IMR-90 (cell line): ENCODE measurements around the gene RAB23. TPM values are rescaled to one million over a fixed set of nuclear protein-coding genes. Genes with fewer than 3 reads are reported as not detected.

Experiments
- ATAC-seq: fragments of 200-7000 bp; cut with Tn5 transposase; 2 replicates; pipeline ENCODE4 v1.9.1; 2020; ENCODE audit warnings: low read depth, mild to moderate bottlenecking, moderate library complexity
- BruUV-seq: library from RNA; stranded (reverse); fragments of 400-500 nt; replicated peaks from 2 replicates; lab custom pipeline; 2021; lab: Mats Ljungman, UMichigan
- CTCF ChIA-PET: fragments of 300-600 bp; formaldehyde crosslinking; extraction: SDS; loops from one replicate; lab custom pipeline; 2021; ENCODE audit warnings: antibody characterized with exemption; lab: Yijun Ruan, JAX
- POLR2A ChIA-PET: fragments of 300-600 bp; sonication (Branson Sonifier 250); formaldehyde crosslinking; loops from one replicate; lab custom pipeline; 2022; ENCODE audit warnings: antibody characterized with exemption; ENCODE audit not compliant: unreplicated experiment; lab: Charles Lee
- DNase-seq: peaks from one replicate; pipeline ENCODE4 v3.0.0; 2013
- H2AFZ ChIP-seq: replicated peaks from 2 replicates; pipeline ENCODE3; 2013; ENCODE audit warnings: low read length, mild to moderate bottlenecking; ENCODE audit not compliant: poor library complexity
- H2AK5ac ChIP-seq: 2 replicates; pipeline ENCODE4 v1.6.1; 2013; ENCODE audit warnings: low read depth, low read length, inconsistent platforms
- H2AK9ac ChIP-seq: replicated peaks from 2 replicates; pipeline ENCODE3; 2013; ENCODE audit warnings: mild to moderate bottlenecking, low read depth, low read length, moderate library complexity; ENCODE audit not compliant: poor library complexity
- H2BK120ac ChIP-seq: 2 replicates; pipeline ENCODE4 v1.6.1; 2013; ENCODE audit warnings: low read depth, low read length, inconsistent platforms
- H2BK15ac ChIP-seq: 3 replicates; pipeline ENCODE4 v1.6.1; 2013; ENCODE audit warnings: low read depth, low read length, inconsistent platforms
- H2BK20ac ChIP-seq: 2 replicates; pipeline ENCODE4 v1.6.1; 2013; ENCODE audit warnings: low read depth, mild to moderate bottlenecking, inconsistent platforms, low read length, moderate library complexity
- H2BK5ac ChIP-seq: 2 replicates; pipeline ENCODE4 v1.6.1; 2013; ENCODE audit warnings: mild to moderate bottlenecking, low read depth, low read length, inconsistent platforms; ENCODE audit not compliant: poor library complexity, severe bottlenecking
- H3K14ac ChIP-seq: replicated peaks from 2 replicates; pipeline ENCODE4 v1.6.1; 2013; ENCODE audit warnings: low read depth, low read length, inconsistent platforms
- H3K18ac ChIP-seq: 2 replicates; pipeline ENCODE4 v1.6.1; 2013; ENCODE audit warnings: low read depth, low read length, control low read depth
- H3K23ac ChIP-seq: 2 replicates; pipeline ENCODE4 v1.6.1; 2013; ENCODE audit warnings: low read depth, low read length, inconsistent platforms
- H3K27ac ChIP-seq: 2 replicates; pipeline ENCODE4 v1.5.1; 2013; ENCODE audit warnings: mild to moderate bottlenecking, control low read depth, low read length; ENCODE audit not compliant: insufficient read depth
- H3K27me3 ChIP-seq: 2 replicates; pipeline ENCODE4 v1.6.1; 2013; ENCODE audit warnings: low read length; ENCODE audit not compliant: control insufficient read depth, insufficient read depth
- H3K36me3 ChIP-seq: 2 replicates; pipeline ENCODE4 v1.6.1; 2013; ENCODE audit warnings: low read length, mixed read lengths; ENCODE audit not compliant: control insufficient read depth, insufficient read depth
- H3K4ac ChIP-seq: 2 replicates; pipeline ENCODE4 v1.6.1; 2013; ENCODE audit warnings: low read depth, low read length, inconsistent platforms
- H3K4me1 ChIP-seq: 2 replicates; pipeline ENCODE4 v1.6.1; 2013; ENCODE audit warnings: low read length, mixed read lengths; ENCODE audit not compliant: control insufficient read depth, insufficient read depth
- H3K4me2 ChIP-seq: 2 replicates; pipeline ENCODE4 v1.6.1; 2013; ENCODE audit warnings: low read depth, mild to moderate bottlenecking, control low read depth, low read length, moderate library complexity
- H3K4me3 ChIP-seq: 2 replicates; pipeline ENCODE4 v1.5.1; 2013; ENCODE audit warnings: low read depth, mild to moderate bottlenecking, control low read depth, low read length, moderate library complexity; ENCODE audit not compliant: insufficient read depth
- H3K56ac ChIP-seq: 2 replicates; pipeline ENCODE4 v1.6.1; 2013; ENCODE audit warnings: low read length, inconsistent platforms; ENCODE audit not compliant: insufficient read depth; ENCODE audit errors: extremely low read depth
- H3K79me1 ChIP-seq, 2 experiments: 2 replicates each; pipeline ENCODE4 v1.6.1; 2013; ENCODE audit warnings: low read length in 2 of 2, inconsistent platforms in 1 of 2, low read depth in 1 of 2
- H3K9ac ChIP-seq: 2 replicates; pipeline ENCODE4 v1.6.1; 2013; ENCODE audit warnings: low read depth, low read length, control low read depth
- H3K9me1 ChIP-seq: 2 replicates; pipeline ENCODE4 v1.6.1; 2013; ENCODE audit warnings: low read length, inconsistent platforms; ENCODE audit not compliant: insufficient read depth
- H3K9me3 ChIP-seq: 2 replicates; pipeline ENCODE4 v1.6.1; 2013; ENCODE audit warnings: low read length; ENCODE audit not compliant: control insufficient read depth, insufficient read depth
- H4K20me1 ChIP-seq: 2 replicates; pipeline ENCODE4 v1.6.1; 2013; ENCODE audit warnings: low read length, inconsistent platforms; ENCODE audit not compliant: insufficient read depth
- H4K5ac ChIP-seq: 2 replicates; pipeline ENCODE4 v1.6.1; 2013; ENCODE audit warnings: mild to moderate bottlenecking, low read depth, low read length, control low read depth
- H4K8ac ChIP-seq, 2 experiments: 2 replicates each; pipeline ENCODE4 v1.6.1; 2013; ENCODE audit warnings: low read depth in 2 of 2, low read length in 2 of 2, control low read depth in 1 of 2, inconsistent platforms in 1 of 2
- H4K91ac ChIP-seq: 2 replicates; pipeline ENCODE4 v1.6.1; 2013; ENCODE audit warnings: low read depth, low read length, inconsistent platforms; ENCODE audit not compliant: insufficient read depth
- FOS ChIP-seq: fragments of 150-350 bp; IDR thresholded peaks from 2 replicates; pipeline ENCODE4 v1.6.1; 2016; ENCODE audit warnings: low read depth, low read length
- RAD21 ChIP-seq: IDR thresholded peaks from 2 replicates; pipeline ENCODE4 v1.6.1; 2012; ENCODE audit warnings: low read length, improper control_type of control experiment
- RCOR1 ChIP-seq: IDR thresholded peaks from 2 replicates; pipeline ENCODE4 v1.6.1; 2012; ENCODE audit warnings: mild to moderate bottlenecking, low read length, improper control_type of control experiment; ENCODE audit not compliant: insufficient replicate concordance
- RFX5 ChIP-seq: IDR thresholded peaks from 2 replicates; pipeline ENCODE4 v1.8.0; 2012; ENCODE audit warnings: low read depth, mild to moderate bottlenecking, low read length, moderate library complexity
- SMC3 ChIP-seq: fragments of 150-350 bp; IDR thresholded peaks from 2 replicates; pipeline ENCODE4 v1.6.1; 2016; ENCODE audit warnings: low read depth, mild to moderate bottlenecking, antibody characterized with exemption, low read length, moderate library complexity
- WGBS, 2 experiments: methylation state at CpG; one replicate each; pipeline versions ENCODE4 v1.1.5 to v1.1.7; 2013; ENCODE audit warnings: missing lambda C conversion rate in 2 of 2; ENCODE audit not compliant: insufficient read length in 1 of 2; ENCODE audit errors: extremely low coverage in 2 of 2; 5-methylcytosine and 5-hydroxymethylcytosine counted together
- dilution Hi-C: fragments of 300-500 bp; cut with HindIII; formaldehyde crosslinking; loops from one replicate; pipeline ENCODE4 v1.14.3; 2018; ENCODE audit warnings: low sequenced_read_pairs; ENCODE audit not compliant: unreplicated experiment
- in situ Hi-C: fragments of 300-500 bp; cut with MboI; formaldehyde crosslinking; loops from 3 replicates; pipeline ENCODE4 v1.14.3; 2019; ENCODE audit warnings: low sequenced_read_pairs, inconsistent platforms, mixed read lengths
- intact Hi-C: fragments of 100-400 bp; cut with micrococcal nuclease; formaldehyde crosslinking; loops from 2 replicates; pipeline ENCODE4 v1.10.0; 2022
- polyA plus RNA-seq, 3 experiments: library from polyadenylated mRNA; depleted of rRNA; stranded (reverse); fragments of >200 nt; gene quantifications; 2 replicates each; pipeline ENCODE4 v1.2.3, GENCODE V29; 2012; ENCODE audit warnings: low replicate concordance in 1 of 3
- total RNA-seq: library from RNA; depleted of rRNA; stranded (reverse); fragments of >200 nt; gene quantifications from 2 replicates; pipeline ENCODE4 v1.2.3, GENCODE V29; 2012
- TF ChIP-seq, protein P1 (sequence below): fragments of 150-350 bp; IDR thresholded peaks from 2 replicates; pipeline ENCODE4 v1.6.1; 2016; ENCODE audit warnings: low read depth, mild to moderate bottlenecking, low read length, moderate library complexity, borderline replicate concordance
- TF ChIP-seq, protein P2 (sequence below): conservative IDR thresholded peaks from 2 replicates; pipeline ENCODE4 v1.5.1; 2012; ENCODE audit warnings: mild to moderate bottlenecking, low read depth, low read length, improper control_type of control experiment

The RAB23 gene
- total and polyA plus RNA-seq, 2 of the 4 experiments (the other 2 are of a cell fraction), result 10.8 to 13.3 TPM

DNA sequence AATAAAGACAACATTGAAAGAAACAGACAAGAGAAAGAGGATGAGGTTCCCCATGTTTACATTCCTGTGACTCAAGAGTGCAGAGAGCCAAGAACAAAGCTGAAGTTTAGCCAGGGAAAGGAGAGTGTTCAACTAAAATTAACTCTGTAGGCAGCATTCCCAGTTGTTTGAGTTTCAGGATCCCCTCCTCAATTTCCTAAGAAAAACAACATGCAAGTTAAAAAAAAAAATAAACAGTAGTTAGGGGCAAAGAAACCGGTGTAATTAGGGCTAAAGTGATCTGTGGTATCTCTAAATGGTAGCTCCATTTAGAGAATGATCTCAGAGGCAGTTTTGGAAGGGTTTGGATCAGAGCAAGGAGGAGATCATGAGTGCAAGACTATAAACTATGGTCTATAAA, 30.9 kb upstream of the RAB23 start (continued):
- no peak for TF ChIP-seq FOS

DNA sequence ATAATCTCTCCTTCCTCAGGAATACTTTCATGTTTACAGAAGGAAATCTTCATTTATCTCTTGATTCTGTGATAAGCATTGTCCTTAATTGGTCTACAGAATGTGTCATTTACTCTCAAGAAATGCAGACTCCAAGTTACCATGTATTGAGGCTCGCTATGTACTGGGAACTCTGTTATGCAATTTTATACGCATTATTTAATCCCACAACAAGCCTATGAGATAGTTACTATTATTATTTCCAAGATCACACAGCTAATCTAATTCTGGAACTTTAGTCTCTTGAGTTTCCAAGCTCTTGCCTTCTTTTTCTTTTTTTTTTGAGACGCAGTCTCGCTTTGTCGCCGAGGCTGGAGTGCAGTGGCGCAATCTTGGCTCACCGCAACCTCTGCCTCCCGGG, 30.0 kb upstream of the RAB23 start:
- ChIA-PET CTCF (interaction anchor here (1.1 kb wide), 1 partner anchor 14 kb away, joined by 3 read pairs; no protein-coding TSS in a partner anchor), POLR2A (no interaction called here)
- ATAC-seq (no peak), DNase-seq (no peak)
- no peaks in the 10 kb centered on the region for H3K36me3 ChIP-seq
- H4K20me1 ChIP-seq, result no peaks in the 10 kb centered on the region
- H3K9ac ChIP-seq, result no peak overlapping the region
- H3K4ac ChIP-seq, result no peak overlapping the region
- H3K18ac ChIP-seq, result peak overlapping the region; percentile 98
- H3K27me3 ChIP-seq, result no peaks in the 10 kb centered on the region
- no peak overlapping the region for H4K91ac ChIP-seq
- H2AFZ ChIP-seq, result no peak overlapping the region
- WGBS, 2 experiments, result 97% methylated on average over 7 of the region's 9 CpGs; no CpG with 5 or more reads in 1 of the 2 experiments
- intact Hi-C loops (no loop called here), in situ Hi-C loops (no loop called here), dilution Hi-C loops (no loop called here)
- no peaks in the 10 kb centered on the region for H3K9me3 ChIP-seq
- peak overlapping the region; percentile 93; the same call in 1 of the 2 replicates for H2BK120ac ChIP-seq
- H3K4me3 ChIP-seq, result no peak overlapping the region
- H2BK5ac ChIP-seq, result peak overlapping the region; percentile 54
- peak overlapping the region in 1 of 2 experiments; percentile 90; a peak in 1 of 4 replicates for H4K8ac ChIP-seq
- BruUV-seq, result no TSS peak
- no peak for TF ChIP-seq RCOR1
- TF ChIP-seq FOS, result no peak
- no peak for TF ChIP-seq RAD21
- no peak for TF ChIP-seq RFX5
- TF ChIP-seq SMC3, result no peak
- TF ChIP-seq, protein P1, sequence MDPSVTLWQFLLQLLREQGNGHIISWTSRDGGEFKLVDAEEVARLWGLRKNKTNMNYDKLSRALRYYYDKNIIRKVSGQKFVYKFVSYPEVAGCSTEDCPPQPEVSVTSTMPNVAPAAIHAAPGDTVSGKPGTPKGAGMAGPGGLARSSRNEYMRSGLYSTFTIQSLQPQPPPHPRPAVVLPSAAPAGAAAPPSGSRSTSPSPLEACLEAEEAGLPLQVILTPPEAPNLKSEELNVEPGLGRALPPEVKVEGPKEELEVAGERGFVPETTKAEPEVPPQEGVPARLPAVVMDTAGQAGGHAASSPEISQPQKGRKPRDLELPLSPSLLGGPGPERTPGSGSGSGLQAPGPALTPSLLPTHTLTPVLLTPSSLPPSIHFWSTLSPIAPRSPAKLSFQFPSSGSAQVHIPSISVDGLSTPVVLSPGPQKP, result no peak
- TF ChIP-seq, protein P2, sequence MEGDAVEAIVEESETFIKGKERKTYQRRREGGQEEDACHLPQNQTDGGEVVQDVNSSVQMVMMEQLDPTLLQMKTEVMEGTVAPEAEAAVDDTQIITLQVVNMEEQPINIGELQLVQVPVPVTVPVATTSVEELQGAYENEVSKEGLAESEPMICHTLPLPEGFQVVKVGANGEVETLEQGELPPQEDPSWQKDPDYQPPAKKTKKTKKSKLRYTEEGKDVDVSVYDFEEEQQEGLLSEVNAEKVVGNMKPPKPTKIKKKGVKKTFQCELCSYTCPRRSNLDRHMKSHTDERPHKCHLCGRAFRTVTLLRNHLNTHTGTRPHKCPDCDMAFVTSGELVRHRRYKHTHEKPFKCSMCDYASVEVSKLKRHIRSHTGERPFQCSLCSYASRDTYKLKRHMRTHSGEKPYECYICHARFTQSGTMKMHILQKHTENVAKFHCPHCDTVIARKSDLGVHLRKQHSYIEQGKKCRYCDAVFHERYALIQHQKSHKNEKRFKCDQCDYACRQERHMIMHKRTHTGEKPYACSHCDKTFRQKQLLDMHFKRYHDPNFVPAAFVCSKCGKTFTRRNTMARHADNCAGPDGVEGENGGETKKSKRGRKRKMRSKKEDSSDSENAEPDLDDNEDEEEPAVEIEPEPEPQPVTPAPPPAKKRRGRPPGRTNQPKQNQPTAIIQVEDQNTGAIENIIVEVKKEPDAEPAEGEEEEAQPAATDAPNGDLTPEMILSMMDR, result no peak
- no peak overlapping the region for H2AK9ac ChIP-seq
- H3K23ac ChIP-seq, result no peak overlapping the region
- peak overlapping the region; percentile 90; the same call in 1 of the 2 replicates for H2AK5ac ChIP-seq
- H2BK15ac ChIP-seq, result peak overlapping the region; percentile 96; the same call in 1 of the 3 replicates
- no peak overlapping the region; the same call in 1 of the 2 replicates for H2BK20ac ChIP-seq
- H3K56ac ChIP-seq, result no peak overlapping the region
- H3K27ac ChIP-seq, result peak overlapping the region; percentile 70
- H3K14ac ChIP-seq, result no peak overlapping the region
- no peak overlapping the region for H3K4me2 ChIP-seq
- H3K9me1 ChIP-seq, result peaks cover 14% of the 10 kb centered on the region
- 0 out of 4 replicates have a peak, but pooled peaks cover 0 to 9% of the 10 kb centered on the region in 2 experiments for H3K79me1 ChIP-seq
- H4K5ac ChIP-seq, result peak overlapping the region; percentile 98
- peaks cover 19% of the 10 kb centered on the region for H3K4me1 ChIP-seq
